Spleen (tissue), 7 donors: ENCODE data around the gene WDR7.

Experiments used
- POLR2A ChIP-seq, 3 donors: fragments of 450-650 bp; IDR thresholded peaks; one replicate each; pipeline ENCODE4 v1.5.1; 2017; ENCODE audit warnings: antibody characterized with exemption in 3 of 3, mild to moderate bottlenecking in 1 of 3
- POLR2AphosphoS5 ChIP-seq, 3 donors: sonication (generic); formaldehyde crosslinking; IDR thresholded peaks; one replicate each; pipeline ENCODE4 v1.5.1; 2017; ENCODE audit warnings: antibody characterized with exemption in 3 of 3
- TF ChIP-seq, protein P1 (sequence below), 11 experiments: fragments of 200-600 bp in 7 of 11; fragments of 450-650 bp in 4 of 11; sonication (generic) in 4 of 11; IDR thresholded peaks in 8 of 11; conservative IDR thresholded peaks in 3 of 11; 1 replicate in 7 of 11; 2 replicates in 4 of 11; pipeline versions ENCODE4 v1.4.0 to v1.8.0; 2016 to 2021; ENCODE audit warnings: antibody characterized with exemption in 11 of 11, inconsistent platforms in 4 of 11, mild to moderate bottlenecking in 1 of 11
- donor health status: DM: no; HTN: no; CAD: no; lungs with moderate emphysema.
- donor health status: DM: no; HTN: no; CAD: no.
- donor health status: DM: no; HTN: no; CAD: no.

DNA sequence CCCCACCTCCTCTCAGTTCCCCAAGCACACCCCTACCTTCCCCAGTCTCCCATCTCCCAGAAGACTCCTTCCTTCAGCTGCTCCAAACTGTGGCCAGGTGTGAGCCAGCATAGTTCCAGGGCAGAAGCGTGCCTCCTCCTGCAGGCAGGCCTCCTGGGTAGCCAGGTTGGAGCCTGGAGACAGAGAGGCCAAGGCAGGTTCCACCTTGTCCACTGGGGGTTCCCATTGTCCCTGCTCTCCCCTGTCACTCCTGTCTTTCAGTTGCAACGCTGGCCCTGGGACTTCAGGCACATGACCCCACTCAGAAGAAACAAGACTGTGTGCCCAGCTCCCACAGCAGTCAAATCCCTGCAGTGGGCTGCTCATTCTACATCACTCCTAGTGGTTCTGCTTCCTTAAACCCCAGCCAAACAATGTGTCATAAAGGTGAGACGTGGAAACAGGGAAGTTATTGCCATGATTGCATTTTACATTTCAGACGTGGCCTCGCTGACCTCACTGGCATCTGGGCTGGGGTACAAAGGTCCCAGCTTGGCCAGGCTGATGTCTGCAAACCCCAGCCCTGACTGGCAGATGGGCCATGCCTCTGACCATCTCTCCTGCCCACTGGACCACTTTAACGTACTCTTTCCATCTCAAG lies 399.3 kb downstream of the WDR7 start:
- TF ChIP-seq, protein P1, sequence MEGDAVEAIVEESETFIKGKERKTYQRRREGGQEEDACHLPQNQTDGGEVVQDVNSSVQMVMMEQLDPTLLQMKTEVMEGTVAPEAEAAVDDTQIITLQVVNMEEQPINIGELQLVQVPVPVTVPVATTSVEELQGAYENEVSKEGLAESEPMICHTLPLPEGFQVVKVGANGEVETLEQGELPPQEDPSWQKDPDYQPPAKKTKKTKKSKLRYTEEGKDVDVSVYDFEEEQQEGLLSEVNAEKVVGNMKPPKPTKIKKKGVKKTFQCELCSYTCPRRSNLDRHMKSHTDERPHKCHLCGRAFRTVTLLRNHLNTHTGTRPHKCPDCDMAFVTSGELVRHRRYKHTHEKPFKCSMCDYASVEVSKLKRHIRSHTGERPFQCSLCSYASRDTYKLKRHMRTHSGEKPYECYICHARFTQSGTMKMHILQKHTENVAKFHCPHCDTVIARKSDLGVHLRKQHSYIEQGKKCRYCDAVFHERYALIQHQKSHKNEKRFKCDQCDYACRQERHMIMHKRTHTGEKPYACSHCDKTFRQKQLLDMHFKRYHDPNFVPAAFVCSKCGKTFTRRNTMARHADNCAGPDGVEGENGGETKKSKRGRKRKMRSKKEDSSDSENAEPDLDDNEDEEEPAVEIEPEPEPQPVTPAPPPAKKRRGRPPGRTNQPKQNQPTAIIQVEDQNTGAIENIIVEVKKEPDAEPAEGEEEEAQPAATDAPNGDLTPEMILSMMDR (IDR thresholded peaks at IDR 0.05 in 8 of 11, conservative IDR thresholded peaks at IDR 0.05 in 3 of 11), result no peak
- TF ChIP-seq POLR2A (IDR thresholded peaks at IDR 0.05) (no peak), POLR2AphosphoS5 (IDR thresholded peaks at IDR 0.05) (no peak)
